ENCODE results near the gene NMBR. TPM values are rescaled to one million over a fixed set of nuclear protein-coding genes. Genes with fewer than 3 reads are reported as not detected.
A peak's percentile ranks its signal among the peaks of the same experiment; 100 is the strongest.
"Not testable (repeated sequence)": the region's sequence is repeated elsewhere in the genome, so short reads cannot be mapped to it uniquely, and the experiment has no call there.

NMBR gene
- total and polyA plus RNA-seq, 5 donors from 2014 or later, result not detected

DNA sequence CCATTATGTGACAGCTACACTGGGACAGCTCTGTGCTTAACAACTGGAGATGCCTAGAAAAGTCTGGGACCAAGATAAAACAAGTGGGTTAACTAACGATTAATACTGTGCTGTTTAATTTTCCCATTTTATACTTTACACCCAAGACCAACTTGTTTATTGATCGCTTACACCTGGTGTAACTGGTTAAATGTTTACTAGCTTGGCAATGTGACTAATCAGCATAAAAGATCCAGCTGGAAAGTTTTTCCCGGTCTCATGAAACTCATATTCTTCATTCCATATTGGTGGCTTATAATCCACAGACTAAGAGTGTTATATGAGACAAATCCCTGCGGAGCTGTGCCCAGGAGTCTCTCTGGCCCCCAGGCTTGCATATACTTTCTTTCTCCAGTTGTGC, 115.9 kb downstream of the NMBR start:
- no peaks in the 10 kb centered on the region for H3K27me3 Mint-ChIP-seq
- peaks cover 0 to 21% (median 4%) of the 10 kb centered on the region in 7 donors for H3K9me3 Mint-ChIP-seq
- H3K36me3 Mint-ChIP-seq, result no peaks in the 10 kb centered on the region
- no peak overlapping the region for H3K4me3 Mint-ChIP-seq
- ATAC-seq (ENCODE audit: low read depth in 2 of 2) (no peak), DNase-seq (no peak)
- no peak overlapping the region for H3K4me3 ChIP-seq (ENCODE audit: low read depth, low read length)
- H3K4me1 Mint-ChIP-seq, result no peaks in the 10 kb centered on the region
- no peaks in the 10 kb centered on the region for H3K27me3 ChIP-seq (ENCODE audit: control insufficient read depth, insufficient read depth, low read length)
- H3K9me3 ChIP-seq (ENCODE audit: control insufficient read depth in 2 of 2, low read length in 2 of 2), result no peaks in the 10 kb centered on the region
- no peak overlapping the region for H3K27ac ChIP-seq (ENCODE audit: insufficient read depth, low read length, poor library complexity, severe bottlenecking)
- H3K4me1 ChIP-seq (ENCODE audit: control insufficient read depth, insufficient read depth, low read length, poor library complexity, severe bottlenecking), result no peaks in the 10 kb centered on the region
- no peaks in the 10 kb centered on the region for H3K36me3 ChIP-seq (ENCODE audit: control insufficient read depth, insufficient read depth, low read length)
- no peak overlapping the region for H3K27ac Mint-ChIP-seq

DNA sequence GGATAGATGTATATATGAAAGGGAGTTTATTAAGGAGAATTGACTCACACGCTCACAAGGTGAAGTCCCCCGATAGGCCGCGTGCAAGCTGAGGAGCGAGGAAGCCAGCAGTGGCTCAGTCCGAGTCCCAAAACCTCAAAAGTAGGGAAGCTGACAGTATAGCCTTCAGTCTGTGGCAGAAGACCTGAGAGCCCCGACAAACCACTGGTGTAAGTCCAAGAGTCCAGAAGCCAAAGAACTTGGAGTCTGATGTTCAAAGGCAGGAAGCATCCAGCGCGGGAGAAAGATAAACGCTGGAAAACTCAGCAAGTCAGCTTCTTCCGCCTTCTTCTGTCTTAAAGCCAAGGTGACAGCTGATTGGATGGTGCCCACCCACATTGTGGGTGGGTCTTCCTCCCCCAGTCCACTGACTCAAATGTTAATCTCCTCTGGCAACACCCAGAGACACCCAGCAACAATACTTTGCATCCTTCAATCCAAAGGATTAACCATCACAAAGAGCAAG, 116.8 kb downstream of the NMBR start:
- ATAC-seq (ENCODE audit: low read depth in 2 of 2), result no peak
- no peaks in the 10 kb centered on the region for H3K27me3 Mint-ChIP-seq
- no peaks in the 10 kb centered on the region for H3K36me3 Mint-ChIP-seq
- H3K4me3 Mint-ChIP-seq, result peak overlapping the region in 2 of 4 donors; percentile 44 to 57
- no peak overlapping the region for H3K27ac ChIP-seq (ENCODE audit: insufficient read depth, low read length, poor library complexity, severe bottlenecking)
- no peak for DNase-seq
- peaks cover 0 to 23% (median 5%) of the 10 kb centered on the region in 7 donors for H3K9me3 Mint-ChIP-seq
- H3K4me3 ChIP-seq (ENCODE audit: low read depth, low read length), result no peak overlapping the region
- H3K27ac Mint-ChIP-seq, result no peak overlapping the region
- no peaks in the 10 kb centered on the region for H3K36me3 ChIP-seq (ENCODE audit: control insufficient read depth, insufficient read depth, low read length)
- H3K9me3 ChIP-seq (ENCODE audit: control insufficient read depth in 2 of 2, low read length in 2 of 2), result no peaks in the 10 kb centered on the region
- no peaks in the 10 kb centered on the region for H3K4me1 ChIP-seq (ENCODE audit: control insufficient read depth, insufficient read depth, low read length, poor library complexity, severe bottlenecking)
- no peaks in the 10 kb centered on the region for H3K4me1 Mint-ChIP-seq
- no peaks in the 10 kb centered on the region for H3K27me3 ChIP-seq (ENCODE audit: control insufficient read depth, insufficient read depth, low read length)

DNA sequence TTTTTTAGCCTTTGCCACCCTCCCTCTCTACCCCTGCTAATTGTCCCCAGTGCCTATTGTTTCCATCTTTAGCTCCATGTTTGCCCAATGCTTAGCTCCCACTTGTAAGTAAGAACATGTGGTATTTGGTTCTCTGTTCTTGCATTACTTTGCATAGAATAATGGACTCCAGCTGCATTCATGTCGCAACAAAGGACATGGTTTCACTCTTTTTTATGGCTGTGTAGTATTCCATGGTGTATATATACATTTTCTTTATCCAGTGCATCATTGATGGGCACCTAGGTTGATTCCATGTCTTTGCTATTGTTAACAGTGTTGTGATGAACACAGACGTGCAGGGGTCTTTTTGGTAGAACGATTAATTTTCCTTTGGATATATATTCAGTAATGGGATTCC, 118.4 kb downstream of the NMBR start:
- no peak overlapping the region for H3K4me3 ChIP-seq (ENCODE audit: low read depth, low read length)
- no peaks in the 10 kb centered on the region for H3K4me1 Mint-ChIP-seq

DNA sequence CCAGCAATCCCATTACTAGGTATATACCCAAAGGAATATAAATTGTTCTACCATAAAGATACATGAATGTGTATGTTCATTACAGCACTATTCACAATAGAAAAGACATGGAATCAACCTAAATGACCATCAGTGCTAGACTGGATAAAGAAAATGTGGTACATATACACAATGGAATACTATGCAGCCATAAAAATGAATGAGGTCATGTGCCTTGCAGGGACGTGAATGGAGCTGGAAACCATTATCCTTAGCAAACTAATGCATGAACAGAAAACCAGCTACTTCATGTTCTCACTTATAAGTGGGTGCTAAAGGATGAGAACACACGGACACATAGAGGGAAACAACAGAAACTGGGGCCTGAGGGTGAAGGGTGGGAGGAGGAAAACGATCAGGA, 119.1 kb downstream of the NMBR start:
- H3K4me3 ChIP-seq (ENCODE audit: low read depth, low read length); H3K36me3 Mint-ChIP-seq; H3K9me3 ChIP-seq (ENCODE audit: control insufficient read depth in 2 of 2, low read length in 2 of 2); DNase-seq; ATAC-seq (ENCODE audit: low read depth in 2 of 2); H3K27me3 Mint-ChIP-seq; H3K27ac Mint-ChIP-seq; H3K4me1 ChIP-seq (ENCODE audit: control insufficient read depth, insufficient read depth, low read length, poor library complexity, severe bottlenecking); H3K27ac ChIP-seq (ENCODE audit: insufficient read depth, low read length, poor library complexity, severe bottlenecking); H3K27me3 ChIP-seq (ENCODE audit: control insufficient read depth, insufficient read depth, low read length); H3K4me1 Mint-ChIP-seq; H3K36me3 ChIP-seq (ENCODE audit: control insufficient read depth, insufficient read depth, low read length): not testable (repeated sequence)
- Mint-ChIP-seq H3K4me3 (peak overlapping the region in 1 of 4 donors; percentile 58), H3K9me3 (peaks cover 0 to 23% (median 5%) of the 10 kb centered on the region in 7 donors)

More for the DNA sequence above, 118.4 kb downstream of the NMBR start:
- H3K9me3 Mint-ChIP-seq, result peaks cover 0 to 23% (median 5%) of the 10 kb centered on the region in 7 donors
- no peak for ATAC-seq (ENCODE audit: low read depth in 2 of 2)
- H3K36me3 Mint-ChIP-seq, result no peaks in the 10 kb centered on the region
- H3K4me1 ChIP-seq (ENCODE audit: control insufficient read depth, insufficient read depth, low read length, poor library complexity, severe bottlenecking), result no peaks in the 10 kb centered on the region
- no peak overlapping the region for H3K27ac Mint-ChIP-seq
- H3K36me3 ChIP-seq (ENCODE audit: control insufficient read depth, insufficient read depth, low read length), result no peaks in the 10 kb centered on the region
- no peak overlapping the region for H3K27ac ChIP-seq (ENCODE audit: insufficient read depth, low read length, poor library complexity, severe bottlenecking)
- H3K4me3 Mint-ChIP-seq, result no peak overlapping the region
- H3K27me3 Mint-ChIP-seq, result no peaks in the 10 kb centered on the region
- no peaks in the 10 kb centered on the region for H3K27me3 ChIP-seq (ENCODE audit: control insufficient read depth, insufficient read depth, low read length)
- no peaks in the 10 kb centered on the region for H3K9me3 ChIP-seq (ENCODE audit: control insufficient read depth in 2 of 2, low read length in 2 of 2)
- no peak for DNase-seq

DNA sequence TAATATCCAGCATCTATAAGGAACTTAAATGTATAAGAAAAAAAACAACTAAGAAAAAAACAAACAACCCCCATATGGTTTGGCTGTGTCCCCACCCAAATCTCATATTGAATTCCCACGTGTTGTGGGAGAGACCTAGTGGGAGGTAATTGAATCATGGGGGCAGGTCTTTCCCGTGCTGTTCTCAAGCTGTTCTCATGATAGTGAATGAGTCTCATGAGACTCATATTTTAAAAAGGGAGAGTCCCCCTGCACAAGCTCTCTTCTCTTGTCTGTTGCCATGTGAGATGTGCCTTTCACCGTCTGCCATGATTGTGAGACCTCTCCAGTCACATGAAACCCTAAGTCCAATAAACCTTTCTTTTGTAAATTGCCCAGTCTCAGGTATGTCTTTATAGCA, 119.8 kb downstream of the NMBR start:
- no peak overlapping the region for H3K27ac ChIP-seq (ENCODE audit: insufficient read depth, low read length, poor library complexity, severe bottlenecking)
- no peaks in the 10 kb centered on the region for H3K9me3 ChIP-seq (ENCODE audit: control insufficient read depth in 2 of 2, low read length in 2 of 2)
- no peaks in the 10 kb centered on the region for H3K36me3 ChIP-seq (ENCODE audit: control insufficient read depth, insufficient read depth, low read length)
- Mint-ChIP-seq H3K36me3 (no peaks in the 10 kb centered on the region), H3K4me1 (no peaks in the 10 kb centered on the region), H3K4me3 (no peak overlapping the region), H3K9me3 (peaks cover 0 to 23% (median 5%) of the 10 kb centered on the region in 7 donors), H3K27me3 (no peaks in the 10 kb centered on the region), H3K27ac (no peak overlapping the region)
- H3K27me3 ChIP-seq (ENCODE audit: control insufficient read depth, insufficient read depth, low read length), result no peaks in the 10 kb centered on the region
- no peaks in the 10 kb centered on the region for H3K4me1 ChIP-seq (ENCODE audit: control insufficient read depth, insufficient read depth, low read length, poor library complexity, severe bottlenecking)
- DNase-seq, result no peak
- ATAC-seq (ENCODE audit: low read depth in 2 of 2), result no peak
- no peak overlapping the region for H3K4me3 ChIP-seq (ENCODE audit: low read depth, low read length)

DNA sequence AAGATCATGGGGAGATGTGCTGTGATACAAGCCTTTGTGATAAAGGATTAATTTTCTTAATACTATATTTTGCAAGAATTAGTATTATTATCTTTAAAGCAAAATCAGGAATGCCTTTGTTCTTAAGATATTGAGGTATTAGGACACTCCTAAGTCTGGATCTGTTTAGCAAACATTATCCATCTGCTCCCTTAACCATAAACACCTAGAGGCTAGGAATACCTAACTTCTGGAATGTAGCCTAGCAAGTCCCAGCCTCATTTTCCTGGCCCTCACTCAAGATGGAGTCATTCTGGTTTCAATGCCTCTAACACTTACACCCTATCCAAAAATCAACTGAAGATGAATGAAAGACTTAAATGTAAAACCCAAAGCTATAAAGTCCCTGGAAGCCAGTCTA, 120.5 kb downstream of the NMBR start:
- no peaks in the 10 kb centered on the region for H3K9me3 ChIP-seq (ENCODE audit: control insufficient read depth in 2 of 2, low read length in 2 of 2)
- no peak for DNase-seq
- H3K27me3 ChIP-seq (ENCODE audit: control insufficient read depth, insufficient read depth, low read length), result no peaks in the 10 kb centered on the region
- H3K4me3 ChIP-seq (ENCODE audit: low read depth, low read length), result no peak overlapping the region
- H3K27me3 Mint-ChIP-seq, result no peaks in the 10 kb centered on the region
- no peak overlapping the region for H3K27ac ChIP-seq (ENCODE audit: insufficient read depth, low read length, poor library complexity, severe bottlenecking)
- no peak for ATAC-seq (ENCODE audit: low read depth in 2 of 2)
- no peaks in the 10 kb centered on the region for H3K4me1 Mint-ChIP-seq
- peaks cover 0 to 23% (median 5%) of the 10 kb centered on the region in 7 donors for H3K9me3 Mint-ChIP-seq
- no peaks in the 10 kb centered on the region for H3K36me3 Mint-ChIP-seq
- no peaks in the 10 kb centered on the region for H3K36me3 ChIP-seq (ENCODE audit: control insufficient read depth, insufficient read depth, low read length)
- no peak overlapping the region for H3K27ac Mint-ChIP-seq
- H3K4me1 ChIP-seq (ENCODE audit: control insufficient read depth, insufficient read depth, low read length, poor library complexity, severe bottlenecking), result no peaks in the 10 kb centered on the region
- H3K4me3 Mint-ChIP-seq, result no peak overlapping the region

Other genes with a start within 250 kb of the NMBR start
- gene GJE1, start 14.2 kb downstream of the NMBR start, total RNA-seq, result not detected
- not detected for gene GJE1, start 14.2 kb downstream of the NMBR start, polyA plus RNA-seq
- gene VTA1, start 141 bp upstream of the NMBR start, total RNA-seq, result 20.1 TPM
- 10 to 100 TPM; 68.6 to 90.0 (median 83.5) TPM for gene VTA1, start 141 bp upstream of the NMBR start, polyA plus RNA-seq
- 0.74 TPM for gene ADGRG6, start 154.9 kb upstream of the NMBR start, total RNA-seq
- not detected for gene ADGRG6, start 154.9 kb upstream of the NMBR start, polyA plus RNA-seq